Fibroblast of villous mesenchyme (primary cell): ENCODE results near the gene MAP3K5. TPM values are rescaled to one million over a fixed set of nuclear protein-coding genes. Genes with fewer than 3 reads are reported as not detected.

Experiments
- DNase-seq: peaks from one replicate; pipeline ENCODE4 v3.0.0-alpha.2; 2010; ENCODE audit warnings: low read depth
- H3K4me3 ChIP-seq: 2 replicates; pipeline ENCODE4 v1.5.1; 2011; ENCODE audit warnings: low read depth, mild to moderate bottlenecking, low read length
- total RNA-seq: library from RNA; depleted of rRNA; stranded (reverse); fragments of >200 nt; gene quantifications from 2 replicates; pipeline ENCODE4 v1.2.3, GENCODE V29; 2012
- TF ChIP-seq, protein P1 (sequence below): IDR thresholded peaks from 2 replicates; pipeline ENCODE4 v1.5.1; 2012; ENCODE audit warnings: low read depth, mild to moderate bottlenecking, low read length; ENCODE audit not compliant: insufficient read depth

The MAP3K5 gene
- total RNA-seq, 1 donor, result 84.6 TPM

- TF ChIP-seq, protein P1, sequence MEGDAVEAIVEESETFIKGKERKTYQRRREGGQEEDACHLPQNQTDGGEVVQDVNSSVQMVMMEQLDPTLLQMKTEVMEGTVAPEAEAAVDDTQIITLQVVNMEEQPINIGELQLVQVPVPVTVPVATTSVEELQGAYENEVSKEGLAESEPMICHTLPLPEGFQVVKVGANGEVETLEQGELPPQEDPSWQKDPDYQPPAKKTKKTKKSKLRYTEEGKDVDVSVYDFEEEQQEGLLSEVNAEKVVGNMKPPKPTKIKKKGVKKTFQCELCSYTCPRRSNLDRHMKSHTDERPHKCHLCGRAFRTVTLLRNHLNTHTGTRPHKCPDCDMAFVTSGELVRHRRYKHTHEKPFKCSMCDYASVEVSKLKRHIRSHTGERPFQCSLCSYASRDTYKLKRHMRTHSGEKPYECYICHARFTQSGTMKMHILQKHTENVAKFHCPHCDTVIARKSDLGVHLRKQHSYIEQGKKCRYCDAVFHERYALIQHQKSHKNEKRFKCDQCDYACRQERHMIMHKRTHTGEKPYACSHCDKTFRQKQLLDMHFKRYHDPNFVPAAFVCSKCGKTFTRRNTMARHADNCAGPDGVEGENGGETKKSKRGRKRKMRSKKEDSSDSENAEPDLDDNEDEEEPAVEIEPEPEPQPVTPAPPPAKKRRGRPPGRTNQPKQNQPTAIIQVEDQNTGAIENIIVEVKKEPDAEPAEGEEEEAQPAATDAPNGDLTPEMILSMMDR, result no peak
- no peak overlapping the region for H3K4me3 ChIP-seq
- DNase-seq, result no peak
These were observed 158.9 kb downstream of the MAP3K5 start for GRCh38 chr6:136633355-136633754.

GRCh38 chr6:136628996-136629395 lies 163.3 kb downstream of the MAP3K5 start:
- TF ChIP-seq, protein P1, result no peak
- H3K4me3 ChIP-seq, result no peak overlapping the region
- no peak for DNase-seq

- H3K4me3 ChIP-seq, result no peak overlapping the region
- TF ChIP-seq, protein P1, result no peak
- DNase-seq, result no peak
These were observed 165.1 kb downstream of the MAP3K5 start for GRCh38 chr6:136627191-136627590.

GRCh38 chr6:136625293-136625692 lies 167.0 kb downstream of the MAP3K5 start:
- H3K4me3 ChIP-seq, result no peak overlapping the region
- TF ChIP-seq, protein P1, result no peak
- DNase-seq, result no peak

GRCh38 chr6:136624347-136624746 lies 167.9 kb downstream of the MAP3K5 start:
- TF ChIP-seq, protein P1, result no peak
- no peak overlapping the region for H3K4me3 ChIP-seq
- DNase-seq, result no peak

- no peak for DNase-seq
- TF ChIP-seq, protein P1, result no peak
- no peak overlapping the region for H3K4me3 ChIP-seq
These were observed 174.2 kb downstream of the MAP3K5 start for GRCh38 chr6:136618086-136618485.

DNA sequence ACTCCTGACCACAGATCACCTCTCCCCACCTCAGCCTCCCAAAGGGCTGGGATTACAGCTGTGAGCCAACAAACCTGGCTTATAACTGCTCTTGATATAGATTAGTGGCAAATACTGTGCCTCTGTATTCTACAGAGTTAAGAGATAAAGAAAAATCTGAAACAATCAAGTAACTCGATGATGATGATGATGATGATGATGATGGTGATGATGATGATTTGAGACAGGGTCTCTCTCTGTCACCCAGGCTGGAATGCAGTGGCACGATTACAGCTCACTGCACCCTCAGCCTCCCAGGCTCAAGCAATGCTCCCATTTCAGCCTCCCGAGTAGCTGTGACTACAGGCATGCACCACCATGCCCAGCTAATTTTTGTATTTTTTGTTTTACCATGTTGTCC lies 175.8 kb downstream of the MAP3K5 start:
- TF ChIP-seq, protein P1, result no peak
- no peak overlapping the region for H3K4me3 ChIP-seq
- DNase-seq, result no peak
